GM12892 (cell line): ENCODE data around the gene PROSER3.

Experiments
- DNase-seq: peaks from one replicate; pipeline ENCODE4 v3.0.0; 2011; ENCODE audit not compliant: insufficient read length
- FAIRE-seq: peaks from 2 replicates; lab custom pipeline; 2011; peaks lifted over from hg19 to GRCh38; lab: Jason Lieb, UNC
- POLR2A ChIP-seq: IDR thresholded peaks from 2 replicates; pipeline ENCODE4 v1.6.1; 2011; ENCODE audit warnings: low read depth, low read length, control low read depth
- POLR2AphosphoS5 ChIP-seq: IDR thresholded peaks from 2 replicates; pipeline ENCODE4 v1.6.1; 2011; ENCODE audit warnings: low read depth, low read length, control low read depth
- TAF1 ChIP-seq: IDR thresholded peaks from 2 replicates; pipeline ENCODE4 v1.6.1; 2011; ENCODE audit warnings: low read depth, mild to moderate bottlenecking, control low read depth, low read length, borderline replicate concordance

The PROSER3 gene

DNA sequence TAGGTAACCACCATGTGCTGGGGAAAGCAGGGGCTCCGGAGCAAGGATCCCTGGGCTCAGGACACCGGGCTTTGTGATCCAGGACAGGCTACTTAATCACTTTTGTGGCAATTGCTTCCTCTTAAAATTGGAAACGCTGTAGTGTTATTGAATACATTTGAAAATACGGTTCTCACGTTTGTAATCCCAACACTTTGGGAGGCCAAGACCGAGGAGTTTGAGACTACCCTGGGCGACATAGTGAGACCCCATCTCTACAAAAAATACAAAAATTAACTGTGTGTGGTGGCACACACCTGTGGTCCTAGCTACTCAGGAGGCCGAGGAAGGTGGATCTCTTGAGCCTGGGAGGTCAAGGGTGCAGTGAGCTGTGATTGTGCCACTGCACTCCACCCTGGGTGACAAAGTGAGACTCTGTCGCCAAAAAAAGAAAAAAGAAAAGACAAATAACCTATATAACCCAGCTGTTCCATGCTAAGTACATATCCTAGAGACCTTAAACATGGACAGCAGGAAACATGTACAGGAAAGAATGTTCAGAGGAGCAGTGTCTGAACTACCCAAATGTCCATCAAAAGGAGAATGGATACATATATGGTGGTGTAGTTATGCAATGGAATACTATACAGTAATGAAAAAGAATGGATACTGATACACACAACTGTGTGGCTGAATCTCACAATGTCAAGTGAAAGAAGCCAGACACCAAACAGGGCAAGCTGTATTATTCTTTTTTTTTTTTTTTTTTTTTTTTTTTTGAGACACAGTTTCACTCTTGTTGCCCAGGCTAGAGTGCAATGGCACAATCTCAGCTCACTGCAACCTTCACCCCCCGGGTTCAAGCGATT lies 55.3 kb downstream of the PROSER3 start:
- TF ChIP-seq TAF1 (no peak), POLR2AphosphoS5 (no peak), POLR2A (no peak)
- FAIRE-seq, result no peak
- DNase-seq, result no peak

- no peak for TF ChIP-seq POLR2AphosphoS5
- no peak for TF ChIP-seq TAF1
- no peak for TF ChIP-seq POLR2A
- FAIRE-seq (no peak), DNase-seq (no peak)
Measured at GRCh38 chr19:35816262-35816661, 58.3 kb downstream of the PROSER3 start.

GRCh38 chr19:35816846-35817245 lies 58.9 kb downstream of the PROSER3 start:
- TF ChIP-seq POLR2AphosphoS5 (no peak), TAF1 (no peak), POLR2A (no peak)
- DNase-seq (no peak), FAIRE-seq (no peak)

DNA sequence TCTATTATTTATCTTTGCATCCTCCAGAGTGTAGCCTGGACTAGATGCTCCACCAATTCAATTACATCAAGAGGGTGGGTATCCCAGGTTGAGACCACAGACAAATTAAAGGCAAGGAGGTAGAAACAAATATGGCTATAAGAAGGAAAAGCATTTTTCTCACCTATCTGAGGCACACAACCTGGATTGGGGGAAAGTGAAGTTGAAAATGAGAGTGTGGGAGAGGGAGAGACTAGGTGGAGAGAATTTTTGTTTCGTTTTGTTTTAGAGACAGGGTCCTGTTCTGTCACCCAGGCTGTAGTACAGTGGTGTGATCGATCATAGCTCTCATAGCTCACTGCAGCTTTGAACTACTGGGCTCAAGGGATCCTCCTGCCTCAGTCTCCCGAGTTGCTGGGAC lies 60.5 kb downstream of the PROSER3 start:
- no peak for DNase-seq
- TF ChIP-seq POLR2A, result no peak
- no peak for TF ChIP-seq POLR2AphosphoS5
- TF ChIP-seq TAF1, result no peak
- no peak for FAIRE-seq
